ENCODE results near the gene DCLK2.
A peak's percentile ranks its signal among the peaks of the same experiment; 100 is the strongest.

DCLK2 gene

GRCh38 chr4:150078041-150078578 lies at the start of gene DCLK2:
Gene DCLK2, plus strand, starts transcription at chr4:150078445. Its CDS starts 583 bp downstream, at chr4:150079028.
- peak; percentile 76 to 79 for DNase-seq (ENCODE audit: low read depth in 2 of 2)

DNA sequence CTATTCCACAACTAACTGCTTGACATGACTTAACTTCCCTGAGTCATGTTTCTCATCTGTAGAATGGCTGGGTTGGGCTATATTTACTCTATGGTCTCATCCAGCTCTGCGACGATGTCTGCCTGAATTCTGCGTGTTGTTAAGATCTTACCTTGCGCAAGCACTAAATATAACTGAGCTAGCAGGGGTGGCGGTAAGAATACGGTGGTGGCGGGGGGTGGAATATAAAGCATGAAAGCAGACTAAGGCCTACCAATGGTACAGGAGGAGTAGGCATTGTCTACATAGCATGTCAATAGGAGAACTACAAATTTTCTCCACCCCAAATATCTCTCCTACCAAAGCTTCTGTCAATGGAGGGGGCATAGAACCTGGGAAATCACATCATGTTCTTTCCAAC lies 45.7 kb upstream of the DCLK2 start:
- no peak for DNase-seq (ENCODE audit: low read depth in 2 of 2)

DNA sequence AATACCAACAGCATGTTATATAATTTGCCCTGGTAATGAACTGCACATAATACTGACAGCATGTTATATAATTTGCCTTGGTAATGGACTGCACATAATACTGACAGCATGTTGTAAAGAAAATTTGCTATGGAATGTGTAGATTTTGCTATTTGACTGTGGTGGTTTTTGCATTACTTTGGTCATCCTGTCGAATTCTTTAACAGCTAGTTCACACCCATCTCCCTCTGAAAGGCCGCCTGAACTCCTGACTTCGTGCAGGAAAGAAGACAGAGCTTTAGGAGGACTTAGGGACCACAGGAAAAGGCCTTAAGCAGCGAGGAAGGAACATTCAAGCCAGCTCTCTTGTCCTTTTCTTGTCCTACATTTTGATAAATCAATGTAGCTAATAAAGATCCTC lies 45.2 kb upstream of the DCLK2 start:
- peak in 1 of 2 experiments; percentile 23 for DNase-seq (ENCODE audit: low read depth in 2 of 2)

DNA sequence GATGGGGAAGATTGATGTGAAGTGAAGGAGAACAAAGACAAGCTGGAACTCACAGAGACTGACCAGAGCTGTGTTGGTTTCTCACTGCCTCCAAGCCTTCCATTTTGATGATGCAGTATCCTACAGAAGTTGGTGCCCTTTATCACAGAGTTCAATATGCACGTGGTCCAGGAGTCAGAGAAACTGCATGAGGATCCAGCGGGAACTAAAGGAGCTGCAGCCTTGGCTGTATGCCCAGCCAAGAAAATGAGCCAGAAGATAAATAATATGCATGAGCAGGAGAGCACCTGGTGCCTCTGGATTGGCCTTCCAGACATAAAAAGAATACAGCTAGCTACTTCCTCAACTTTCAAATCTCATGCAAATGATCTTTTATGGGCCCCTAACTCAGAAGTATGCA lies 44.3 kb upstream of the DCLK2 start:
- DNase-seq (ENCODE audit: low read depth in 2 of 2), result no peak

DNA sequence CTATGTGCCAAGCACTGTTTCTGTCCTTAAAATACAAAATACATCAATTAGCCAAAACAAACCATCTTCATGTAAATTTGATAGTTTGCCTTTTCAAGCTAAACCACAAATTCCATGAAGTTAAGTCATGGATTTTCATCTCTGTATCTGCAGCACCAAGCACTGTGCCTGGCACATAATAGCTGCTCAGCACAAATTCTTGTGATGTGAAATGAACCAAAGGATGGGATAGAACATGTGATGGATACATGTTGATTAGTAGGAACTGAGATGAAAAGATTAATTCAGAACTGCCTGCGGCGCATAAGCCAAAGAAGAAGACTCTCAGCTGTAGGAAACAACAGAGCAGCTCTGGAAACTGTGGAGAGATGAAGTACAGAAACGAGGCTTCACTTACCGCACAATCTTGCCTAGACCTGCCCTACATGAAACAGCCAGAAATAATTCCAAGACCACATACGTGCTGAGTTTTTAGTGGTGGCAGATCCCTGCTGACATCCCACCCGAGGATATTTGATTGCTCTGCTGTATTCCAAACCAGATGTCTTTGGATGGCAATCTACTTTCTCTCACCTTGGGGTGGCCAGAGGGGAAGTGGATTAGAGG lies 40.9 kb upstream of the DCLK2 start:
- no peak for DNase-seq (ENCODE audit: low read depth in 2 of 2)

DNA sequence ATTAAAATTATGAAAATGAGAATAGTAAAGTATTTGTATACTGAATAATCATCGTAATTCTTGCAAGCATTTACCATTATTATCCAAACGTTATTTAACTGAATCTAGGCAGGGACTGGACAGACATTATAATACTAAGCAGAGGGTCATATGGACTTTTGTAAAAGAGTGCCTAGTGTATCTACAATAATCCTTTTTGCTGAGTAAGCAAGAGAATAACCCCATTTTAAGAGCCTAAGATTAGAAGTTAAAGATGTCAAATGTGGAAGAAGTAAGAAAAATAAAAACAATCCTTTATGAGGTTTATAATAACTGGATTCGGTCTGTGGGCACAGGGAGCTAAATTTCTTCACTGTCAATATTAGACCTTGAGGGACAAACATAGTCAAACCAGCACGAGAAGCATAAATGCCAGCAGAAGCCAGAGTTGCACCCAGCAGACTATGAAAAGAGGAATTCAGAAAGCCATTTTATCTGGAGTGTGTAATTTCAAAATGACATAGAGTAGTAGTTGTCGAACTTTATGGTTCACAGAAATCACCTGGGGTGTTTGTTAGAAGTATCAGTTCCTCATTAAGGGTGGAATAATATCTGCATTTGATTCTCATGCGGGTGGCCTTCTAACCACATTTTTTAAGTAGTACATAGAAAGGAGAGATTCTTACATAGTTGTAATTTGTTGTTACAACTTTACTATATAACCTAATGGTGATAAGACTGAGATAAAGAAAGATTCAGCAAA lies 39.7 kb upstream of the DCLK2 start:
- no peak for DNase-seq (ENCODE audit: low read depth in 2 of 2)

DNA sequence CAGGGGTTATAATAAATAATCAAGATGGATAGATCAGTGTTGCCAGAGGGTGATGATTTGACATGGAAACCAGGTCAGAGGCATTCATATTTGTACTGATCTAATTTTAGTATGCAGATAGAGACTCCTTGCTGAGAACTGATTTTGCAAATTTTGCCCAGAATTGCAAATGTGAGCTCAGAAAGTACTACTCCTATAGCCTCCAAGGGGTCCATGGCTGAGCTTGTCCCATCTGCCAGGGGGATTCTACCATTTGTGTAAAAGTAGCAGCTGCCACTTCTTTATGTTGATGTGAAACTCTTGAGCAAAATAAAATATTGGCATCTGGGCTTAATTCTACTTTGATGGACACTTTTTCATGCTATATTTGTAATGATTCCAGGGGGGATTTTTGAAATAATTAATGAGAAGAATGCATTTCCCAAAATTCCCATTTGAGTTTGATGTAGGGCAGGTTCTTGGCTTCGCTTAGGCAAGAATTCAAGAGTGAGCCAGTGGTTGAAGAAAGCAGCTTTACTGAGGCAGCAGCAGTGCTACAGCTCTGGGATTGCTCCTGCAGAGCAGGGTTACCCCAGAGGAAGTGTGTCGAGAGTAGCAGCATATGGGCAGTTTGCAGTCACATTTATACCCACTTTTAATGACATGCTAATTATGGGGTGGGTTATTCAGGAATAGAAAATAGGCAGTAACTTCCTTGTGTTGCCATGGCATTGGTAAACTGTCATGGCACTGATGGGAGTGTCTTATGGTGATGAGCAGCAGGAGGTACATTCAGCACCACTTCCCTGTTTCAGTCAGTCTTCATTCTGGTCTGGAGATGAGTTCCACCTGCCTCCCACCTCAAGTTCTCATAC lies 38.7 kb upstream of the DCLK2 start:
- no peak for DNase-seq (ENCODE audit: low read depth in 2 of 2)

GRCh38 chr4:150044517-150044916 lies 33.7 kb upstream of the DCLK2 start:
- DNase-seq (ENCODE audit: low read depth in 2 of 2), result no peak

GRCh38 chr4:150045410-150045809 lies 32.8 kb upstream of the DCLK2 start:
- DNase-seq (ENCODE audit: low read depth in 2 of 2), result peak in 1 of 2 experiments; percentile 28

- no peak for DNase-seq (ENCODE audit: low read depth in 2 of 2)
These were observed 31.5 kb upstream of the DCLK2 start for GRCh38 chr4:150046728-150047217.

- DNase-seq (ENCODE audit: low read depth in 2 of 2), result no peak
These were observed 30.7 kb upstream of the DCLK2 start for GRCh38 chr4:150047546-150047945.

DNA sequence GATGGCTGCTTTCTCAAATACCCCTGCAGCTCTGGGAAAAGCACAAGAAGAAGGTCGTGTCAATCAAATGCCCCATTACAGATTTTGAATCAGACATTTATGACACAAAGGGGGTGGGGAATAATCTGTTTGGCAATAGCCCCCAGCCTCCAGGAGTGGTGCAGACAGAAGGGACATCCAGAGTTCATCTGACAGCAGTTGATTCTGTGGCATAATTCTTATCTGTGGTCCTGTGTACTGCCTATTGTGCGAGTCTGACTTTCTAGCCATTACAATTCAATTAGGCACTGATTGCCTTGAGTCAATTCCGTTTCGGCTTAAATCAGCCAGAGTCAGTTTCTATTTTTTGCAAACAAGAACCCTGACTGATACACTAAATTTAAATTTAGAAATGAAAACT lies 28.6 kb upstream of the DCLK2 start:
- DNase-seq (ENCODE audit: low read depth in 2 of 2), result no peak

- no peak for DNase-seq (ENCODE audit: low read depth in 2 of 2)
These were observed 27.7 kb upstream of the DCLK2 start for GRCh38 chr4:150050566-150050965.

DNA sequence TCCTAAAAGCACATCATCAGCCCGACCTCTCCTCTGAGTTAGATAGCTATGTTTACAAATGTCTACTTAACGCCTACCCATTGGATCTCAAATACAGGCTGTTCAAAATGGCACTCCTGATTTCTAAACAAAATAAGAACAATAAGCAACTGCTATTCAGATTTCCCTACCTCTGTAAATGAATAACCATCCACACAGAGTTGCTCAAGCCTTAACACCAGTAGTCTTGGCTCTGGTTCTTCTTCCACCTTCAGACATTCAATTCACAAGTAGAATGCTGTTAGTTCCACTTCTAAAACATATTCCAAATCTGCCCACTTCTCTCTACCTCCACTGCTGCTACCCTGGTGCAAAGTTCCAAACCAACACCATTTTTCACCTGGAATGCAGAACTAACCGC lies 27.1 kb upstream of the DCLK2 start:
- no peak for DNase-seq (ENCODE audit: low read depth in 2 of 2)

- no peak for DNase-seq (ENCODE audit: low read depth in 2 of 2)
These were observed 22.8 kb upstream of the DCLK2 start for GRCh38 chr4:150055467-150055866.

DNA sequence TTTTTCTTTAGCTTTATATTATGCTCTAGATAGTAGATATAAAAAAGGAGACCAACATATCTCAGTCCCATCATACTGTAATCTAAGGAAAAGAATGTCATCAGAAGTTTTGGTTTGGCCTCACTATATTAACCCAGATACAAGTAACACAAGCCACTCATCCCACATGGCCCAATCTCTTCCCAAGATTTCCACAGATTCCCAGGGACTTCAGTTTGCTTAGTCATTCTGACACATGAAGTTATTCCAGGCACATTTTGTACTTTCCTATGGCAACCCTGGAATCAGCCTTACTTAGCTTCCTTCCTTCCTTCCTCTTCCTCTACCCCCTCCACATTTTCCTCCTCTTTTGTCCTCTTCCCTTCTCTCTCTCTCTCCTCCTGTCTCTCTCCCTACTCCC lies 21.7 kb upstream of the DCLK2 start:
- DNase-seq (ENCODE audit: low read depth in 2 of 2), result no peak

GRCh38 chr4:150061086-150061776 lies 17.0 kb upstream of the DCLK2 start:
- no peak for DNase-seq (ENCODE audit: low read depth in 2 of 2)

DNA sequence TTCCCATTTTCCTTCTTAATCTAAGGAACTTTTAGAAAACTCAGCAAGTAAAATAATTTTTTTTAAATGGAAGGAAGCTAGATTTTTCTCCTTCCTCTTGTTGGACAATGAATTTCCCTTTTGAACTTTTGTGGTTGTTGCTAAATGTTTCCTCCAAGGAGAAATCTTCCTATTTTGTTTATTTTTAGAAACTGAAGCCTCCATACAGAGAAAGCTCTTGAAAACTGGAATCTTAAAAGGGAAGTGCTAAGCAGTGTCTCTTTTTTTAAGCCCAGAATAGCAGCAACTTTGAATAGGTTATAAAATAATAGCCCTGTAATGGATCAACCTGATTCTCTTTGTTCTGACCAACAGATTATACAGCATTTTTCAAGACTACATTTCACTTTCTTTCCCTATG lies 15.1 kb upstream of the DCLK2 start:
- DNase-seq (ENCODE audit: low read depth in 2 of 2), result no peak

GRCh38 chr4:150065740-150066139 lies 12.5 kb upstream of the DCLK2 start:
- no peak for DNase-seq (ENCODE audit: low read depth in 2 of 2)

GRCh38 chr4:150067859-150068258 lies 10.4 kb upstream of the DCLK2 start:
- no peak for DNase-seq (ENCODE audit: low read depth in 2 of 2)

- no peak for DNase-seq (ENCODE audit: low read depth in 2 of 2)
These were observed 9.8 kb upstream of the DCLK2 start for GRCh38 chr4:150068300-150068960.
